Measurements from ENCODE around the gene SMAD6.

The SMAD6 gene

DNA sequence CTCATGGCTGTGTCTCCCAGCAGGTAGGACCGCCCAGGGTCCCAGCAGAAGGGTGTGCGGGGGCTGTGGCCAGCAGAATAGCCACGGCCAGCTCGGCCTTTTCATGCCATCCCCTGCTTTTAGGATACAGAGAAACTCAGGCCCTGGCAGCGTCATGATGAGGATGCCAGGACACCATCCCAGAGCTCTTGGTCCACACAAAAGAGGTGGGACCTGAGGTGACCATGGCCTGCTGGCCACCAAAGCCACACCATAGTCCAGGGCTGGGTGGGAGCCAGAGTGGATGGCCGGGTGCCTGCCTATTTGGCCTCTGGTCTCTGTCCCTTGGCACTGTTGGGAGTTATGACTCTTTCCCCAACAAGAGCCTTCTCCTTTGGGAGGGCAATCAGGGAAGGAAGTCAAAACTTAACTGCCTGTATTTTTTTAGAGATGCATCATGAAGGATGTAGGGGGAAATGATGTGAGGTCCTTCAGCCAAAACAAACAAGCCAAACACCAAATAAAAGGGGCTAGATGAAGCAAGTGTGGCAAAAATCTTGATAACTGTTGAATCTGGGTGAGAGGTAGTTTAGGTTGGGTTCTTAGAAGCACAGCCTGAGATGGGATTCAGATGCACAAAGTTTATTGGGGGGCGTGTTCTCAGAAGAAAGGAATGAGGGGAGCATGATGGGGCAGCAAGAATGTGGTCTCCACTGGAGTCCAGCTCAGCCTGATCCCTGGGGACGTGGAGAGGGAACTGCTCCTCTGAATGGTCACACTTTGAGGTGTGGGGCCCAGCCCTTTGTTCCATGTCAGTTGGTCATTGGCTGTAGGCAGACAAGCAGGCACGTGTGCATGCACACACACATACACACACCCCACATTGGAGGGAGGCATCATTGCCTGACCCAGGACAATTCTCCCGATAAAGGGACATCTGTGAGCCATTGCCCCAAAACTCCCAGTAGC is 33.2 kb downstream of the SMAD6 start:
- Mint-ChIP-seq H3K4me3 (no peak overlapping the region), H3K36me3 (no peaks in the 10 kb centered on the region), H3K4me1 (peaks cover 6% of the 10 kb centered on the region), H3K27ac (no peak overlapping the region), H3K9me3 (no peaks in the 10 kb centered on the region)
- DNase-seq (ENCODE audit: low spot score in 2 of 2): no peak
- ATAC-seq: no peak

DNA sequence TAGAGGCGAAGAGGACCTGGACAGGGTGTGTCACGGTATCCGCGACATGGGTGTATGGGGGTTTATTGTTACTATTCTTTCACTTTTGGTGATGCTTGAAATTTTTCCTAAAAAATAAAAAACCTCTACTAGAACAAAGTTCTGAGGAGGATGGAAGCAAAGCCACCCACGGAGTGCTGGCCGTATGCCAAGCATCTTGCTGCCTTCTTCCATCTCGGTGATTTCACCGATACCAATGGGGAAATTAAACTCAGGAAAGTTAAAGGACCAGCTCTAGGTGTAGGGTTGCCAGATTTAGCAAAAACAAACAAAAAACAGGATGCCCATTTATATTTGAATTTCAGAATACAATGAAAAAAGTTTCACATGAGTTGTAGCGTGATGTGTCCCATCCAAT is 33.9 kb downstream of the SMAD6 start:
- Mint-ChIP-seq H3K4me3 (no peak overlapping the region), H3K9me3 (no peaks in the 10 kb centered on the region), H3K27ac (no peak overlapping the region), H3K4me1 (no peaks in the 10 kb centered on the region), H3K36me3 (no peaks in the 10 kb centered on the region)
- DNase-seq (ENCODE audit: low spot score in 2 of 2): no peak
- ATAC-seq: no peak

DNA sequence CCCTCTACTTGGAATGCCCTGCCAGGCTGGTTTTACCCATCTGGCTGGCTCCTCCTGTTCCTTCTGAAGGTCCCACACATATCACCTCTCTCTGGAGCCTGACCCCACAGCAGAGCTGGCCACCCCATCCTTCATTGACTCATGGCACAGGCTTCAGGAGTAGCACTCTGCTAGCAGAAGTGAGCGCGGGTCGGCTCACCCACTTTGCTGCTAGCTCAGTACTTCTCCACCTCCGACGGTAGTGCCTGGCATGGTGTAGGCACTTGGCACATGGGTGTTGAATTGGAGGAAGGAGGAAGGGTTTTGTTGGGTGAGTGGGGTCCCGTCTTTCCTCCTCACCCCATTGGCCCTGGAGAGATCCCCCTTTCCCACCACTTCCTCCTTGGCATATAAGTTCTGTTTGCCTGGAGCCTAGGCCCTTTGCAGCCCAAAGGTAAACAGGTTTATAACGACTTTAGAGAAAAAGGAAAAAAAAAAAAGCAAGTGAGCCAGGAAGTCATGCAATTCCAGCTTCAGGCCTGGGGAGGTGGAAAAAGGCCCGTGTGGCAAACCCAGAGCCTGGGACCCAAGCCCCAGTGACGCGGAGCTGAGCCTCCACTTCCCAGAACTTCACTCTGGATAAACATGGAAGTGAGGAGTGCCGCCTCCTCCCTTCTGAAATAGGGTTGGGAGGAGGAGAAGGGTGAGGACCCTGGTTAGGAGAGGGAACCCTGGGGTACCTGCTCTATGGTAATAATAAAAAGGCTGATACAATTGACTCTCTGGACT is 35.4 kb downstream of the SMAD6 start:
- H3K27ac Mint-ChIP-seq: no peak overlapping the region
- no peak for DNase-seq (ENCODE audit: low spot score in 2 of 2)
- H3K4me3 Mint-ChIP-seq: no peak overlapping the region
- H3K9me3 Mint-ChIP-seq: no peaks in the 10 kb centered on the region
- H3K36me3 Mint-ChIP-seq: no peaks in the 10 kb centered on the region
- no peaks in the 10 kb centered on the region for H3K4me1 Mint-ChIP-seq
- ATAC-seq: no peak

- Mint-ChIP-seq H3K4me1 (no peaks in the 10 kb centered on the region), H3K36me3 (no peaks in the 10 kb centered on the region), H3K27ac (no peak overlapping the region), H3K9me3 (no peaks in the 10 kb centered on the region), H3K4me3 (no peak overlapping the region)
- DNase-seq (ENCODE audit: low spot score in 2 of 2): no peak
- no peak for ATAC-seq
These were observed 36.1 kb downstream of the SMAD6 start for GRCh38 chr15:66738116-66738515.

DNA sequence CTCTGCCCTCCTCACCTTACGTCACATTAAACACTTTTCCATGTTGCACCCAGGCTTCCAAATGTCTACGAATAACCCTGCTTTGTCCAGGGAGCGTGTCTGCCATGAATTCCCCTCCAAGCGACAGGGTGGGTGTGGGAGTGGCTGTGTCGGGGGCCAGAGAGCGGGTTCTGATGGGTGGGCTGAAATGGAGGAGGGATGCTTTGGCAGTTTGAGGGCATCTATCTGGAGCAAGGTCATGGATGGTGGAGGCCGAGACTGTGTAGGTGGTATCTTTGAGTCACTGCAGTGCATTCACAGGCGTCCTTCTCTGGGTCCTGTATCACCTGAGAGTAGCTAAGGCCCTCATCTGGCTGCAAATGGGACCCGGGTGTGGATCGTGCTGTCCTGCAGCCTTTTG is 36.6 kb downstream of the SMAD6 start:
- Mint-ChIP-seq H3K4me3 (no peak overlapping the region), H3K9me3 (no peaks in the 10 kb centered on the region), H3K27ac (no peak overlapping the region), H3K4me1 (no peaks in the 10 kb centered on the region), H3K36me3 (no peaks in the 10 kb centered on the region)
- ATAC-seq (no peak), DNase-seq (ENCODE audit: low spot score in 2 of 2) (no peak)

DNA sequence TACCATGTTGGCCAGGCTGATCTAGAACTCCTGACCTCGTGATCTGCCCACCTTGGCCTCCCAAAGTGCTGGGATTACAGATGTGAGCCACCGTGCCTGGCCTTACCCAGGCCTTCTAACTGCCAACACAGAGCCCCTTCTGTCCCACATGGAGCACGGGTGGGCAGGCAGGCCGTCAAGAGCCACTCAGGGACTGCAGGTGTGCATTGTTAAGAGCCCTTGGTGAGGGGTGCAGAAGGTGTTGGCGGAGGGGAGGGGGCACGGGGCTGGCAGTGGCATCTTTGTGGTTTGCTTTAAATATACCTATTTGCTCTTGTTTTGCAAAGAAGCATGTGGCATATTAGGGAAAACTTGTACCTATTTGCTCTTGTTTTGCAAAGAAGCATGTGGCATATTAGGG is 37.3 kb downstream of the SMAD6 start:
- no peaks in the 10 kb centered on the region for H3K36me3 Mint-ChIP-seq
- no peak overlapping the region for H3K27ac Mint-ChIP-seq
- H3K4me1 Mint-ChIP-seq: no peaks in the 10 kb centered on the region
- H3K4me3 Mint-ChIP-seq: no peak overlapping the region
- H3K9me3 Mint-ChIP-seq: no peaks in the 10 kb centered on the region
- ATAC-seq: no peak
- DNase-seq (ENCODE audit: low spot score in 2 of 2): no peak

- H3K36me3 Mint-ChIP-seq: no peaks in the 10 kb centered on the region
- H3K27ac Mint-ChIP-seq: no peak overlapping the region
- no peak for ATAC-seq
- no peak for DNase-seq (ENCODE audit: low spot score in 2 of 2)
- H3K4me3 Mint-ChIP-seq: no peak overlapping the region
- no peaks in the 10 kb centered on the region for H3K9me3 Mint-ChIP-seq
- H3K4me1 Mint-ChIP-seq: peaks cover 5% of the 10 kb centered on the region
These were observed 38.8 kb downstream of the SMAD6 start for GRCh38 chr15:66740802-66741201.

- peak overlapping the region; percentile 50 for H3K27ac Mint-ChIP-seq
- H3K9me3 Mint-ChIP-seq: no peaks in the 10 kb centered on the region
- ATAC-seq (no peak), DNase-seq (ENCODE audit: low spot score in 2 of 2) (no peak)
- no peak overlapping the region for H3K4me3 Mint-ChIP-seq
- H3K36me3 Mint-ChIP-seq: no peaks in the 10 kb centered on the region
- H3K4me1 Mint-ChIP-seq: peaks cover 5% of the 10 kb centered on the region
These were observed 39.6 kb downstream of the SMAD6 start for GRCh38 chr15:66741646-66742045.

- no peak overlapping the region for H3K4me3 Mint-ChIP-seq
- DNase-seq (ENCODE audit: low spot score in 2 of 2): no peak
- peaks cover 5% of the 10 kb centered on the region for H3K4me1 Mint-ChIP-seq
- H3K27ac Mint-ChIP-seq: peak overlapping the region; percentile 50
- H3K9me3 Mint-ChIP-seq: no peaks in the 10 kb centered on the region
- ATAC-seq: no peak
- H3K36me3 Mint-ChIP-seq: no peaks in the 10 kb centered on the region
These were observed 40.2 kb downstream of the SMAD6 start for GRCh38 chr15:66742286-66742685.

GRCh38 chr15:66743204-66743603 is 41.2 kb downstream of the SMAD6 start:
- Mint-ChIP-seq H3K4me3 (no peak overlapping the region), H3K27ac (no peak overlapping the region), H3K4me1 (peaks cover 5% of the 10 kb centered on the region), H3K9me3 (no peaks in the 10 kb centered on the region), H3K36me3 (no peaks in the 10 kb centered on the region)
- no peak for ATAC-seq
- no peak for DNase-seq (ENCODE audit: low spot score in 2 of 2)

- Mint-ChIP-seq H3K9me3 (no peaks in the 10 kb centered on the region), H3K36me3 (no peaks in the 10 kb centered on the region), H3K4me1 (peaks cover 5% of the 10 kb centered on the region), H3K4me3 (no peak overlapping the region), H3K27ac (no peak overlapping the region)
- ATAC-seq: no peak
- no peak for DNase-seq (ENCODE audit: low spot score in 2 of 2)
These were observed 41.9 kb downstream of the SMAD6 start for GRCh38 chr15:66743703-66744536.

DNA sequence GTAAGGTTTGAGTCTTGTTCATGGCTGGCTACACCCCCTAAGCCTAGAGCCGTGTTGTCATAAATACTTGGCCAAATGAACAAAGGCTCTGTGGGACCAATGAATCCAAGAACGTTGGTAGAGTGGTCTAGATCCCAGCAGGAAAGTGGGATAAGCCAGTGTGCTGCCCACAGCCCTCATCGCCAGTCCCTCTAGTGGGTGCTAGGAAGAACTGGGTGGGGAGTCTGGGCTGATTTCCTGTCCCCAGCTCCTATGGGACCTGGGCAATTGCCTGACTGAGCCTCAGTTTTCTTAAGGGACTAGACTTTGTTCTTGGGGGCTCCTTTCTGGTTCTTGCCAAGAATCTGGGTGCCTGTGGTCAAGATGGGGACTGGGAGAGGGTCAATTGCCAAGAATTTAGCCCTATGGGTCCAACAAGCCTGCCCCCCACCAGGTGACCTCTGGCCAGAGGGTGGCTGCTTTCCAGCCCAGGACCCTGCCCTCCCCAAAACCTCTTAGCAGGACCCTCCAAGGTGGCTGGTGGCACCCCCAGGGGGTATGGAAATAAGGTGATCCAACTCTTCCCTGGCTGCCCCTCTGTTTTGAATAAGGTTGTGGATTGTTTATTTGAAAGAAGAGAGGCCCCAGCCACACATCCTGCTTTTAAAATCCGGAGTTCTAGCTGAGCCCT is 42.7 kb downstream of the SMAD6 start:
- Mint-ChIP-seq H3K4me3 (no peak overlapping the region), H3K36me3 (no peaks in the 10 kb centered on the region), H3K27ac (no peak overlapping the region), H3K9me3 (no peaks in the 10 kb centered on the region), H3K4me1 (peaks cover 5% of the 10 kb centered on the region)
- no peak for ATAC-seq
- DNase-seq (ENCODE audit: low spot score in 2 of 2): no peak

- Mint-ChIP-seq H3K4me1 (peaks cover 5% of the 10 kb centered on the region), H3K36me3 (no peaks in the 10 kb centered on the region), H3K9me3 (no peaks in the 10 kb centered on the region), H3K4me3 (no peak overlapping the region), H3K27ac (no peak overlapping the region)
- DNase-seq (ENCODE audit: low spot score in 2 of 2) (no peak), ATAC-seq (no peak)
These were observed 43.6 kb downstream of the SMAD6 start for GRCh38 chr15:66745530-66746230.

GRCh38 chr15:66746231-66746605 is 44.2 kb downstream of the SMAD6 start:
- DNase-seq (ENCODE audit: low spot score in 2 of 2) (no peak), ATAC-seq (no peak)
- Mint-ChIP-seq H3K27ac (no peak overlapping the region), H3K4me3 (no peak overlapping the region), H3K9me3 (no peaks in the 10 kb centered on the region), H3K36me3 (no peaks in the 10 kb centered on the region), H3K4me1 (peaks cover 6% of the 10 kb centered on the region)

All from stimulated activated effector memory CD8-positive, alpha-beta T cell treated with anti-CD3 and anti-CD28 coated beads, Interleukin-12 subunit alpha, Interleukin-12 subunit beta, amount 100 ng/mL, for 72 hours (primary cell).